ENCODE results near the gene SYNE2.

DNA sequence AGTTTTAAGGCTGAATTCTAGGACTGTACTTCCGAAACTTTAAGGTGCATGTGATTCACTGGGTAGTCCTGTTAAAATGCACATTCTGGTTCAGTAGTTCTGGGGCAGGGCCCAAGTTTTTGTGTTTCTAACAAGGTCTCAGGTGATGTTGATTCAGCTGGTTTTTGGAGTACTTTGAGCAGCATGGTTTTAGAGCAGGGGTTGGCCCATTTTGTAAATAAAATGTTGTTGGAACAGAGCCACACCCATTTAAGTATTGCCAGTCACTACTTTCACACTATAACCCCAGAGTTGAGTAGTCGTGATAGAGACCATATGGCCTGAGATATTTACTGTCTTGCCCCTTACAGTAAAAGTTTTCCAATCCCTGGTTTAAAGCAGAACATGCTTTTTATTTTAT, 111.3 kb downstream of the SYNE2 start:
- TF ChIP-seq, protein P1, sequence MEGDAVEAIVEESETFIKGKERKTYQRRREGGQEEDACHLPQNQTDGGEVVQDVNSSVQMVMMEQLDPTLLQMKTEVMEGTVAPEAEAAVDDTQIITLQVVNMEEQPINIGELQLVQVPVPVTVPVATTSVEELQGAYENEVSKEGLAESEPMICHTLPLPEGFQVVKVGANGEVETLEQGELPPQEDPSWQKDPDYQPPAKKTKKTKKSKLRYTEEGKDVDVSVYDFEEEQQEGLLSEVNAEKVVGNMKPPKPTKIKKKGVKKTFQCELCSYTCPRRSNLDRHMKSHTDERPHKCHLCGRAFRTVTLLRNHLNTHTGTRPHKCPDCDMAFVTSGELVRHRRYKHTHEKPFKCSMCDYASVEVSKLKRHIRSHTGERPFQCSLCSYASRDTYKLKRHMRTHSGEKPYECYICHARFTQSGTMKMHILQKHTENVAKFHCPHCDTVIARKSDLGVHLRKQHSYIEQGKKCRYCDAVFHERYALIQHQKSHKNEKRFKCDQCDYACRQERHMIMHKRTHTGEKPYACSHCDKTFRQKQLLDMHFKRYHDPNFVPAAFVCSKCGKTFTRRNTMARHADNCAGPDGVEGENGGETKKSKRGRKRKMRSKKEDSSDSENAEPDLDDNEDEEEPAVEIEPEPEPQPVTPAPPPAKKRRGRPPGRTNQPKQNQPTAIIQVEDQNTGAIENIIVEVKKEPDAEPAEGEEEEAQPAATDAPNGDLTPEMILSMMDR (conservative IDR thresholded peaks at IDR 0.05) = no peak
- no peak for TF ChIP-seq EZH2 (IDR thresholded peaks at IDR 0.05; ENCODE audit: low read depth)

All from PC-9 (cell line).